GM23338 (cell line): ENCODE measurements around the gene PDIK1L. TPM values are rescaled to one million over a fixed set of nuclear protein-coding genes. Genes with fewer than 3 reads are reported as not detected.
A peak's percentile ranks its signal among the peaks of the same experiment; 100 is the strongest.

Experiments used
- ATAC-seq: fragments of 200-7000 bp; cut with Tn5 transposase; 3 replicates; pipeline ENCODE4 v1.9.1; 2020
- DNase-seq: peaks from one replicate; pipeline ENCODE4 v3.0.0-alpha.2; 2015; ENCODE audit warnings: low spot score
- H2AFZ ChIP-seq: fragments of 200-600 bp; sonication (generic); 2 replicates; pipeline ENCODE4 v1.8.0; 2016; ENCODE audit warnings: antibody characterized with exemption, mild to moderate bottlenecking, moderate library complexity
- H3F3A ChIP-seq: fragments of 200-600 bp; sonication (generic); replicated peaks from 2 replicates; pipeline ENCODE4 v1.8.0; 2017; ENCODE audit warnings: antibody characterized with exemption, mixed run types, low read depth
- H3K27ac ChIP-seq: fragments of 200-600 bp; sonication (generic); 2 replicates; pipeline ENCODE4 v1.6.1; 2016; ENCODE audit warnings: low read depth
- H3K27me3 ChIP-seq: fragments of 200-600 bp; sonication (generic); 2 replicates; pipeline ENCODE4 v1.8.0; 2016; ENCODE audit warnings: mild to moderate bottlenecking, mixed run types, moderate library complexity; ENCODE audit not compliant: insufficient read depth
- H3K36me3 ChIP-seq: fragments of 200-600 bp; sonication (generic); 2 replicates; pipeline ENCODE4 v1.8.0; 2016; ENCODE audit warnings: mild to moderate bottlenecking; ENCODE audit not compliant: insufficient read depth
- H3K4me1 ChIP-seq: fragments of 200-600 bp; sonication (generic); 2 replicates; pipeline ENCODE4 v1.8.0; 2016; ENCODE audit warnings: mild to moderate bottlenecking, moderate library complexity; ENCODE audit not compliant: insufficient read depth
- H3K4me2 ChIP-seq: fragments of 200-600 bp; sonication (generic); 2 replicates; pipeline ENCODE4 v1.7.1; 2017; ENCODE audit warnings: mixed run types
- H3K4me3 ChIP-seq: fragments of 200-600 bp; sonication (generic); 2 replicates; pipeline ENCODE4 v1.6.1; 2016; ENCODE audit warnings: mixed run types
- H3K79me2 ChIP-seq: fragments of 200-600 bp; sonication (generic); replicated peaks from 2 replicates; pipeline ENCODE4 v1.8.0; 2017; ENCODE audit warnings: mild to moderate bottlenecking; ENCODE audit not compliant: insufficient read depth
- H3K9me2 ChIP-seq: fragments of 200-600 bp; sonication (generic); 2 replicates; pipeline ENCODE4 v1.8.0; 2017; ENCODE audit not compliant: insufficient read depth
- H4K20me1 ChIP-seq: fragments of 200-600 bp; sonication (generic); replicated peaks from 2 replicates; pipeline ENCODE4 v1.8.0; 2017; ENCODE audit warnings: mild to moderate bottlenecking; ENCODE audit not compliant: insufficient read depth
- H3K27ac Mint-ChIP-seq: 2 replicates; pipeline ENCODE4 v1.8.0; 2020; ENCODE audit warnings: inconsistent platforms, mild to moderate bottlenecking, moderate library complexity, mixed read lengths
- H3K27me3 Mint-ChIP-seq: 3 replicates; pipeline ENCODE4 v1.8.0; 2022; ENCODE audit warnings: low read depth, mild to moderate bottlenecking, moderate library complexity, mixed read lengths, inconsistent platforms; ENCODE audit not compliant: insufficient read depth, poor library complexity
- H3K36me3 Mint-ChIP-seq: 3 replicates; pipeline ENCODE4 v1.8.0; 2021; ENCODE audit warnings: low read depth, mild to moderate bottlenecking, inconsistent platforms, moderate library complexity, mixed read lengths
- H3K4me1 Mint-ChIP-seq: 3 replicates; pipeline ENCODE4 v1.8.0; 2020; ENCODE audit warnings: mild to moderate bottlenecking, inconsistent platforms, mixed read lengths
- H3K4me3 Mint-ChIP-seq: 3 replicates; pipeline ENCODE4 v1.8.0; 2021; ENCODE audit warnings: moderate library complexity, mild to moderate bottlenecking, inconsistent platforms, mixed read lengths
- H3K9me3 Mint-ChIP-seq: 3 replicates; pipeline ENCODE4 v1.8.0; 2020; ENCODE audit warnings: moderate library complexity, mild to moderate bottlenecking, inconsistent platforms, mixed read lengths
- CREB1 ChIP-seq: fragments of 250-450 bp; sonication (Bioruptor Pico); IDR thresholded peaks from 2 replicates; pipeline ENCODE4 v1.5.0; 2020; ENCODE audit warnings: low read depth, mild to moderate bottlenecking, moderate library complexity
- EZH2 ChIP-seq: fragments of 200-600 bp; sonication (generic); IDR thresholded peaks from one replicate; pipeline ENCODE4 v1.8.0; 2017; ENCODE audit warnings: antibody characterized with exemption, mild to moderate bottlenecking, low read depth; ENCODE audit not compliant: unreplicated experiment
- EZH2phosphoT487 ChIP-seq: fragments of 200-600 bp; sonication (generic); IDR thresholded peaks from one replicate; pipeline ENCODE4 v1.8.1; 2018; ENCODE audit warnings: antibody characterized with exemption; ENCODE audit not compliant: unreplicated experiment
- JUNB ChIP-seq: IDR thresholded peaks from one replicate; pipeline ENCODE4 v1.6.1; 2016; ENCODE audit warnings: antibody characterized with exemption; ENCODE audit not compliant: unreplicated experiment
- NANOG ChIP-seq: IDR thresholded peaks from 2 replicates; pipeline ENCODE4 v1.6.1; 2016; ENCODE audit warnings: antibody characterized with exemption, borderline replicate concordance
- STAT1 ChIP-seq: IDR thresholded peaks from one replicate; pipeline ENCODE4 v1.6.1; 2016; ENCODE audit warnings: antibody characterized with exemption; ENCODE audit not compliant: unreplicated experiment
- ZNF114 ChIP-seq: fragments of 250-450 bp; sonication (Bioruptor Pico); IDR thresholded peaks from 2 replicates; pipeline ENCODE4 v1.5.0; 2020; ENCODE audit warnings: mild to moderate bottlenecking, moderate library complexity
- ZNF331 ChIP-seq: fragments of 250-450 bp; sonication (Bioruptor Pico); IDR thresholded peaks from 2 replicates; pipeline ENCODE4 v1.5.0; 2020; ENCODE audit warnings: low read depth, mild to moderate bottlenecking, moderate library complexity
- polyA plus RNA-seq: library from polyadenylated mRNA; unstranded; fragments of >200 nt; fragmentation: Nextera tagmentation; extraction: Ambion mirVana; gene quantifications from 2 replicates; pipeline ENCODE4 v1.2.1, GENCODE V29; 2016
- total RNA-seq: library from RNA; depleted of rRNA; stranded (reverse); fragments of >200 nt; shearing (Covaris generic); gene quantifications from 2 replicates; pipeline ENCODE4 v1.2.3, GENCODE V29; 2014
- TF ChIP-seq, protein P1 (sequence below): fragments of 250-450 bp; sonication (Bioruptor Pico); IDR thresholded peaks from 2 replicates; pipeline ENCODE4 v1.5.0; 2020; ENCODE audit warnings: mild to moderate bottlenecking, moderate library complexity
- TF ChIP-seq, protein P2 (sequence below): IDR thresholded peaks from one replicate; pipeline ENCODE4 v1.6.1; 2018; ENCODE audit warnings: antibody characterized with exemption; ENCODE audit not compliant: unreplicated experiment

The PDIK1L gene
- total and polyA plus RNA-seq, 2 experiments from 2014 or later, result 1.6 to 3.0 TPM

GRCh38 chr1:26166719-26167281 is 55.2 kb downstream of the PDIK1L start:
- TF ChIP-seq EZH2 (no peak), EZH2phosphoT487 (no peak), ZNF114 (CRISPR knock-in tag) (no peak), ZNF331 (CRISPR knock-in tag) (no peak)

GRCh38 chr1:26168410-26169197 is 57.0 kb downstream of the PDIK1L start, which contains the start of gene C1orf232:
Gene C1orf232 (minus strand): TSS chr1:26168963. CDS start chr1:26168499, 464 bp downstream.
- Histone ChIP-seq H3K4me2 (peak within 1 kb of the TSS; percentile 99), H3K9me2 (no peaks in the 10 kb centered on the region), H4K20me1 (no peaks in the 10 kb centered on the region), H3K4me3 (peak within 1 kb of the TSS; percentile 94), H3K36me3 (no peaks in the 10 kb centered on the region), H2AFZ (peak within 1 kb of the TSS; percentile 83), H3K27me3 (peaks cover 38% of the 10 kb centered on the region), H3K79me2 (0 out of 2 replicates have a peak, but pooled peaks cover 4% of the 10 kb centered on the region), H3K27ac (no peak within 1 kb of the TSS), H3K4me1 (peaks cover 20% of the 10 kb centered on the region), H3F3A (peaks cover 4% of the 10 kb centered on the region; the same call in 1 of the 2 replicates)
- peak within 1 kb of the TSS; percentile 88 for H3K4me3 Mint-ChIP-seq
- ATAC-seq (no peak), DNase-seq (no peak)
- H3K27me3 Mint-ChIP-seq, result peaks cover 51% of the 10 kb centered on the region
- peaks cover 25% of the 10 kb centered on the region for H3K4me1 Mint-ChIP-seq
- H3K27ac Mint-ChIP-seq, result peak within 1 kb of the TSS; percentile 84; the same call in 1 of the 2 replicates
- H3K9me3 Mint-ChIP-seq, result no peaks in the 10 kb centered on the region
- no peaks in the 10 kb centered on the region; the same call in 2 of the 3 replicates for H3K36me3 Mint-ChIP-seq
- TF ChIP-seq, protein P1, sequence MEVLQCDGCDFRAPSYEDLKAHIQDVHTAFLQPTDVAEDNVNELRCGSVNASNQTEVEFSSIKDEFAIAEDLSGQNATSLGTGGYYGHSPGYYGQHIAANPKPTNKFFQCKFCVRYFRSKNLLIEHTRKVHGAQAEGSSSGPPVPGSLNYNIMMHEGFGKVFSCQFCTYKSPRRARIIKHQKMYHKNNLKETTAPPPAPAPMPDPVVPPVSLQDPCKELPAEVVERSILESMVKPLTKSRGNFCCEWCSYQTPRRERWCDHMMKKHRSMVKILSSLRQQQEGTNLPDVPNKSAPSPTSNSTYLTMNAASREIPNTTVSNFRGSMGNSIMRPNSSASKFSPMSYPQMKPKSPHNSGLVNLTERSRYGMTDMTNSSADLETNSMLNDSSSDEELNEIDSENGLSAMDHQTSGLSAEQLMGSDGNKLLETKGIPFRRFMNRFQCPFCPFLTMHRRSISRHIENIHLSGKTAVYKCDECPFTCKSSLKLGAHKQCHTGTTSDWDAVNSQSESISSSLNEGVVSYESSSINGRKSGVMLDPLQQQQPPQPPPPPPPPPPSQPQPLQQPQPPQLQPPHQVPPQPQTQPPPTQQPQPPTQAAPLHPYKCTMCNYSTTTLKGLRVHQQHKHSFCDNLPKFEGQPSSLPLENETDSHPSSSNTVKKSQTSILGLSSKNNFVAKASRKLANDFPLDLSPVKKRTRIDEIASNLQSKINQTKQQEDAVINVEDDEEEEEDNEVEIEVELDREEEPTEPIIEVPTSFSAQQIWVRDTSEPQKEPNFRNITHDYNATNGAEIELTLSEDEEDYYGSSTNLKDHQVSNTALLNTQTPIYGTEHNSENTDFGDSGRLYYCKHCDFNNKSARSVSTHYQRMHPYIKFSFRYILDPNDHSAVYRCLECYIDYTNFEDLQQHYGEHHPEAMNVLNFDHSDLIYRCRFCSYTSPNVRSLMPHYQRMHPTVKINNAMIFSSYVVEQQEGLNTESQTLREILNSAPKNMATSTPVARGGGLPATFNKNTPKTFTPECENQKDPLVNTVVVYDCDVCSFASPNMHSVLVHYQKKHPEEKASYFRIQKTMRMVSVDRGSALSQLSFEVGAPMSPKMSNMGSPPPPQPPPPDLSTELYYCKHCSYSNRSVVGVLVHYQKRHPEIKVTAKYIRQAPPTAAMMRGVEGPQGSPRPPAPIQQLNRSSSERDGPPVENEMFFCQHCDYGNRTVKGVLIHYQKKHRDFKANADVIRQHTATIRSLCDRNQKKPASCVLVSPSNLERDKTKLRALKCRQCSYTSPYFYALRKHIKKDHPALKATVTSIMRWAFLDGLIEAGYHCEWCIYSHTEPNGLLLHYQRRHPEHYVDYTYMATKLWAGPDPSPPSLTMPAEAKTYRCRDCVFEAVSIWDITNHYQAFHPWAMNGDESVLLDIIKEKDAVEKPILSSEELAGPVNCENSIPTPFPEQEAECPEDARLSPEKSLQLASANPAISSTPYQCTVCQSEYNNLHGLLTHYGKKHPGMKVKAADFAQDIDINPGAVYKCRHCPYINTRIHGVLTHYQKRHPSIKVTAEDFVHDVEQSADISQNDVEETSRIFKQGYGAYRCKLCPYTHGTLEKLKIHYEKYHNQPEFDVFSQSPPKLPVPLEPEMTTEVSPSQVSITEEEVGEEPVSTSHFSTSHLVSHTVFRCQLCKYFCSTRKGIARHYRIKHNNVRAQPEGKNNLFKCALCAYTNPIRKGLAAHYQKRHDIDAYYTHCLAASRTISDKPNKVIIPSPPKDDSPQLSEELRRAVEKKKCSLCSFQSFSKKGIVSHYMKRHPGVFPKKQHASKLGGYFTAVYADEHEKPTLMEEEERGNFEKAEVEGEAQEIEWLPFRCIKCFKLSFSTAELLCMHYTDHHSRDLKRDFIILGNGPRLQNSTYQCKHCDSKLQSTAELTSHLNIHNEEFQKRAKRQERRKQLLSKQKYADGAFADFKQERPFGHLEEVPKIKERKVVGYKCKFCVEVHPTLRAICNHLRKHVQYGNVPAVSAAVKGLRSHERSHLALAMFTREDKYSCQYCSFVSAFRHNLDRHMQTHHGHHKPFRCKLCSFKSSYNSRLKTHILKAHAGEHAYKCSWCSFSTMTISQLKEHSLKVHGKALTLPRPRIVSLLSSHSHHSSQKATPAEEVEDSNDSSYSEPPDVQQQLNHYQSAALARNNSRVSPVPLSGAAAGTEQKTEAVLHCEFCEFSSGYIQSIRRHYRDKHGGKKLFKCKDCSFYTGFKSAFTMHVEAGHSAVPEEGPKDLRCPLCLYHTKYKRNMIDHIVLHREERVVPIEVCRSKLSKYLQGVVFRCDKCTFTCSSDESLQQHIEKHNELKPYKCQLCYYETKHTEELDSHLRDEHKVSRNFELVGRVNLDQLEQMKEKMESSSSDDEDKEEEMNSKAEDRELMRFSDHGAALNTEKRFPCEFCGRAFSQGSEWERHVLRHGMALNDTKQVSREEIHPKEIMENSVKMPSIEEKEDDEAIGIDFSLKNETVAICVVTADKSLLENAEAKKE (CRISPR knock-in tag), result no peak
- TF ChIP-seq, protein P2, sequence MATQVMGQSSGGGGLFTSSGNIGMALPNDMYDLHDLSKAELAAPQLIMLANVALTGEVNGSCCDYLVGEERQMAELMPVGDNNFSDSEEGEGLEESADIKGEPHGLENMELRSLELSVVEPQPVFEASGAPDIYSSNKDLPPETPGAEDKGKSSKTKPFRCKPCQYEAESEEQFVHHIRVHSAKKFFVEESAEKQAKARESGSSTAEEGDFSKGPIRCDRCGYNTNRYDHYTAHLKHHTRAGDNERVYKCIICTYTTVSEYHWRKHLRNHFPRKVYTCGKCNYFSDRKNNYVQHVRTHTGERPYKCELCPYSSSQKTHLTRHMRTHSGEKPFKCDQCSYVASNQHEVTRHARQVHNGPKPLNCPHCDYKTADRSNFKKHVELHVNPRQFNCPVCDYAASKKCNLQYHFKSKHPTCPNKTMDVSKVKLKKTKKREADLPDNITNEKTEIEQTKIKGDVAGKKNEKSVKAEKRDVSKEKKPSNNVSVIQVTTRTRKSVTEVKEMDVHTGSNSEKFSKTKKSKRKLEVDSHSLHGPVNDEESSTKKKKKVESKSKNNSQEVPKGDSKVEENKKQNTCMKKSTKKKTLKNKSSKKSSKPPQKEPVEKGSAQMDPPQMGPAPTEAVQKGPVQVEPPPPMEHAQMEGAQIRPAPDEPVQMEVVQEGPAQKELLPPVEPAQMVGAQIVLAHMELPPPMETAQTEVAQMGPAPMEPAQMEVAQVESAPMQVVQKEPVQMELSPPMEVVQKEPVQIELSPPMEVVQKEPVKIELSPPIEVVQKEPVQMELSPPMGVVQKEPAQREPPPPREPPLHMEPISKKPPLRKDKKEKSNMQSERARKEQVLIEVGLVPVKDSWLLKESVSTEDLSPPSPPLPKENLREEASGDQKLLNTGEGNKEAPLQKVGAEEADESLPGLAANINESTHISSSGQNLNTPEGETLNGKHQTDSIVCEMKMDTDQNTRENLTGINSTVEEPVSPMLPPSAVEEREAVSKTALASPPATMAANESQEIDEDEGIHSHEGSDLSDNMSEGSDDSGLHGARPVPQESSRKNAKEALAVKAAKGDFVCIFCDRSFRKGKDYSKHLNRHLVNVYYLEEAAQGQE, result no peak
- no peak for TF ChIP-seq STAT1
- no peak for TF ChIP-seq EZH2phosphoT487
- no peak for TF ChIP-seq CREB1
- TF ChIP-seq ZNF331 (CRISPR knock-in tag), result no peak
- no peak for TF ChIP-seq EZH2
- no peak for TF ChIP-seq JUNB
- TF ChIP-seq NANOG, result no peak

More at GRCh38 chr1:26166719-26167281, 55.2 kb downstream of the PDIK1L start:
- Histone ChIP-seq H3K4me1 (peaks cover 28% of the 10 kb centered on the region), H3F3A (peaks cover 9% of the 10 kb centered on the region; the same call in 1 of the 2 replicates), H3K4me3 (no peak overlapping the region), H3K36me3 (no peaks in the 10 kb centered on the region), H4K20me1 (no peaks in the 10 kb centered on the region), H3K27me3 (peaks cover 57% of the 10 kb centered on the region), H2AFZ (no peak overlapping the region), H3K4me2 (no peak overlapping the region), H3K79me2 (0 out of 2 replicates have a peak, but pooled peaks cover 4% of the 10 kb centered on the region), H3K27ac (no peak overlapping the region), H3K9me2 (no peaks in the 10 kb centered on the region)
- H3K27me3 Mint-ChIP-seq, result peaks cover 58% of the 10 kb centered on the region
- no peak for ATAC-seq
- peaks cover 28% of the 10 kb centered on the region for H3K4me1 Mint-ChIP-seq
- H3K4me3 Mint-ChIP-seq, result no peak overlapping the region; the same call in 2 of the 3 replicates
- no peak overlapping the region for H3K27ac Mint-ChIP-seq
- H3K36me3 Mint-ChIP-seq, result no peaks in the 10 kb centered on the region; the same call in 2 of the 3 replicates
- peaks cover 3% of the 10 kb centered on the region; the same call in 1 of the 3 replicates for H3K9me3 Mint-ChIP-seq
- no peak for DNase-seq
